GM18873 (cell line): Measurements from ENCODE around the gene ITPR1.

Experiments used
- ATAC-seq: cut with Tn5 transposase; IDR thresholded peaks from one replicate; pipeline ENCODE4 v1.9.1; 2021; ENCODE audit warnings: mild to moderate bottlenecking, moderate library complexity, moderate number of reproducible peaks; ENCODE audit not compliant: unreplicated experiment, low FRiP score

ITPR1 gene

GRCh38 chr3:4672725-4673275 lies 179.7 kb downstream of the ITPR1 start:
- no peak for ATAC-seq

DNA sequence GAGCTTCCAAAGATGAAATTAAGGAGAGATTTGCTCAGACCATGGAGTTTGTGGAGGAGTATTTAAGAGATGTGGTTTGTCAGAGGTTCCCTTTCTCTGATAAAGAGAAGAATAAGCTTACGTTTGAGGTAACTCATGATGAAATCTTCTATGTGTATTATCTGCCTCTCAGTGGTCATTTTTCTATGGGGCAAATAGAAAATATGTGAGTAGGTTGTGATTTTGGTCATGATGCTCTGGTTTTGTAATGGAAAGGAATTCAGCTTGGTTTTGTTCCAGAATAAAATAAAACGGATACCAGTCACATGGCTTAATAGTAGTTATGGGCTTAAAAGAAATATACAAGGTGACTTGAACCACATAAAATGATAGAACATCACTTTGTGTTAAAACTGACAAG lies 181.1 kb downstream of the ITPR1 start:
- ATAC-seq: no peak

GRCh38 chr3:4675704-4676103 lies 182.6 kb downstream of the ITPR1 start:
- no peak for ATAC-seq

- no peak for ATAC-seq
Observed at GRCh38 chr3:4678320-4678719, 185.2 kb downstream of the ITPR1 start.

GRCh38 chr3:4680227-4680691 lies 187.1 kb downstream of the ITPR1 start:
- ATAC-seq: no peak

DNA sequence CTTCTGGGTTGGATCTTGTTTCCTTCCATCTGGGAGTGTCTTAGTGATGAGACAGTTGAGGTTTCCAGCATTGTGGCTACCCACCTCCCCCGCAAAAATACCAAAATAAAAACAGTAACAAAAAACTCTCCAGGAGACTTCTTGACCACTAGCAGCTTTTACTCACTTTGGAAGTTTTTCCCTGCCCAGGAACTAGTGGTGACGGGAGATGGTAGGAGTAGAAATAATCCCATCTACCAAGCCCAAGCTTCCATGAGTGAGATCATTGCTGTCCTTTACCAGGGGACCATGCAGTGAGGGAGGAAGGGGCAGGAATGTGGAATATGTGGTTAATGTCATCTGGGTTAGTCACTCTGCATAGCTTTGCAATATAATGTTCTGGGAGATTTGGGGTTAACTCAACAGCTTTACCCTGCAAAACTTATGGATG lies 187.7 kb downstream of the ITPR1 start:
- ATAC-seq: no peak

GRCh38 chr3:4681301-4681700 lies 188.2 kb downstream of the ITPR1 start:
- no peak for ATAC-seq

GRCh38 chr3:4684117-4684516 lies 191.0 kb downstream of the ITPR1 start:
- no peak for ATAC-seq

DNA sequence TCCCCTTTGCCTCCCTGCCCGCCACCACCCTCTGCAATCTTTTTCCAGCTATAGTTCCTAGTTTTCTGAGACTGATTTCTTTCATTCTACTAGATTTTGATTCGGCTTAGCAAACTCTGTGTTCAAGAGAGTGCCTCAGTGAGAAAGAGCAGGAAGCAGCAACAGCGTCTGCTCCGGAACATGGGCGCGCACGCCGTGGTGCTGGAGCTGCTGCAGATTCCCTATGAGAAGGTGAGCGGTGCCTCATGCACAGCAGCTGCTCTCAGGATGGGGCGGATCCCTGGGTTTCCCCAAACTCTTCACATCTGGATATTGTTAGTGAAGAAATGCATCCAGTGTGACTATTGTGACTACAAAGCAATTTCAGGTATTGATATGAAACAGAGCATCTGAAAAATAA lies 191.8 kb downstream of the ITPR1 start:
- ATAC-seq: no peak

DNA sequence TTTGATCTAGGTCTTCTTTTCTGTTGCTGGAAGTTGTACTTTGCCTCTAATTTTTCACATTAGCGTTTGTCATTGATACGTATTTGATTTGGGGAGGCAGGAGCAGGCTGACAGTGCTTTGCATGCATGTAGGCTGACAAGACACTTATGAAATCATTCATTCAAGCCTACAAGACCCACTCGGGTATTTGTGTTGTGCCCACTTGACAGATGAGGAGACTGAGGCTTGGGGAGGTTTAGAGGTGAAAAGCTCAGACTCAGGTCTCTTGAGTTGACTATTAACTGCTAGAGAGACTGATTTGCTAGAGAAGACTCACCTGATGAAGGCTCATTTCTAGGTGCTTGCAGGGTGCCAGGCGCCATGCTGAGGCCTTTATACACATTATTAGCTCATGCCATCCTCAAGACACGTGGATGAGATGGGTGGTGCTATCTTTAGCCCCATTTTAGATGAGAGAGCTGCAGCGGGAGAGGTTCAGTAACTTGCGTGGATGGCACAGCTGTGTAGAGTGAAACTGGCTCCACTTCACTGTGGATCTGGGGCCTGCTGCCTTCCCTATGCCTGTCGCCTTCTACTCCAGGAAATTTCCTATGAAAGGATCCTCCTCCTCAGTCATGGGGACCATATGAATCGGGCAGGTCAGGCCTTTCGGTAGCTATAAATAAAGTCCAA lies 192.7 kb downstream of the ITPR1 start:
- no peak for ATAC-seq

- ATAC-seq: no peak
Observed at GRCh38 chr3:4686619-4687018, 193.5 kb downstream of the ITPR1 start.

DNA sequence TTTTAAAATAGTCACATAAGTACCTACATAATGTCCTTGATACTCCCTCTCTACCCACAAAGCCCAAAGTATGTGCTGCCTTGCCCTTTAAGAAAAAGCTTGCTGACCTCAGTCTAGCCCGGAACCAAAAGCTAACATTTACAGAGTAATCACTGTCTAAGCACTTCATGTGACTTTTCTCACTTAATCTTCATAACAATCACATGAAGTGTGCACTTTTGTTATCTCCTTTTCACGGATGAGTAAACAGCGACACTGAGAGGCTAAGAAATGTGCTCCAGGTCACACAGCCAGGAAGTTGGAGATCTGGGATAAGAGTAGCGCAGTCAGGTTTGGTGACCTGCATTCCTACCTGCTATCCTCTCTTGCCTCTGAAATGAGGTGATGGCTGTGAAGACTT lies 194.0 kb downstream of the ITPR1 start:
- ATAC-seq: no peak

DNA sequence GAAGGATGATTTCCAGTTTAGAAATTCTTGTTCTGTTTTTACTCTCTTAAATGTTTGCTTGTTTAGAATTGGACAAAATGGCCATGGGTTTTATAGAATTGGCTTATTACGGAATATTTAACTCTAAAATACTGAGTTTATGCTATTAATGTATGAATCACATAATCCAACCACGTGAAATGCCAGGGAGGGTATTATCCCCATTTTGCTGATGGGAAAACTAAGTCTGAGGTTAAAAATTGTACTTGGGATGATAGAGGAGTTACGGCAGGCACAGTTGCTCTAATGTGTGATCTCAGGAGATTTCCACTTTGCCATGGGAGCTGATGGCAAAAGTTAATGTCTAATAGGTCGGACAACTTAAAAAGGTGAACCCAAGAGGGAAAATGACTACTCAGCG lies 194.4 kb downstream of the ITPR1 start:
- no peak for ATAC-seq

DNA sequence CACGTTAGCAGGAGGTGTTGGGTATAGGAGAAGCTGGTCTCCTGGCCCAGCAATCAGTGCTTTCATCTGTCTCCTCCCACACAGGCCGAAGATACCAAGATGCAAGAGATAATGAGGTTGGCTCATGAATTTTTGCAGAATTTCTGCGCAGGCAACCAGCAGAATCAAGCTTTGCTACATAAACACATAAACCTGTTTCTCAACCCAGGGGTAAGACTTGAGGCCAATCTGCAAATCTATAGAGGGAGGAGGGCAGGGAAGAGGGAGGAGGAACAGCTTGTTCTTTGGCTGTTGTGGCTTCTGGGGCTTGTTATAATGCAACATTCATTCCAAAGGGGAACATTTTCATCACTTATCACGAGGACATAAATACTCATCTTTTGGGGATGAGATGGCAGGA lies 195.3 kb downstream of the ITPR1 start:
- no peak for ATAC-seq

- no peak for ATAC-seq
Observed at GRCh38 chr3:4689021-4689420, 195.9 kb downstream of the ITPR1 start.

DNA sequence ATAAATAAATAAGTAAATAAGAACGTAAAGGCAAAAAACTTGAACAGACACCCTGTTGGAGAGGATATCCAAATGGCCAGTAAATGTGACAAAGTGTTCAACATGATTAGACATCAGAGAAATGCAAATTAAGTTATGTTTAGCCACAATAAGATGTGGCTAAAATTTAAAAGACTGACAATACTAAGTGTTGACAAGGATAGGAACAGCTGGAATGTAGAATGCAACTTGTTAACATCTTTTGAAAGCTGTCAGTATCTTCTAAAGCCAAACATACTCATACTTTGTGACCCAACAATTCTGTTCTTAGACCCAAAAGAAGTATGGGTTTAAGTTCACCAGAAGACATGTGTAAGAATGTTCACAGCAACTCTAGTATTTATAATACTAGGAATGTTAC lies 197.1 kb downstream of the ITPR1 start:
- ATAC-seq: no peak

- ATAC-seq: no peak
Observed at GRCh38 chr3:4693620-4694019, 200.5 kb downstream of the ITPR1 start.

DNA sequence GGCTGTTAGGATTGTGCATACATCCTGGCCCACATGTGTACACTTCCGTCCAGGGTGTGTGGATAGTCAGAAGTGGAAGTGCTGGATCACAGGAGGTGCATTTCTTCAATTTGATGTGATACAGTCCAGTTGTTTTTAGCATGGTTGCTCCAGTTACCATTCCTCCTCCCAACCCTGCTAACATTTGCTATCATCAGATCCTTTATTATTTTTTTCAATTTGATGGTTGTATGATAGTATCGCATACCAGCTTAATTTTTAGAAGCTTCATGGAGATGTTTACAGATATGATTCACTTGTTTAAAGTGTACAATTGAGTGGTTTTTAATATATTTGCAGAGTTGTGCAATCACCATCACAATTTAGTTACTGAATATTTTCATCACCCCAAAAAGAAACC lies 202.7 kb downstream of the ITPR1 start:
- no peak for ATAC-seq

DNA sequence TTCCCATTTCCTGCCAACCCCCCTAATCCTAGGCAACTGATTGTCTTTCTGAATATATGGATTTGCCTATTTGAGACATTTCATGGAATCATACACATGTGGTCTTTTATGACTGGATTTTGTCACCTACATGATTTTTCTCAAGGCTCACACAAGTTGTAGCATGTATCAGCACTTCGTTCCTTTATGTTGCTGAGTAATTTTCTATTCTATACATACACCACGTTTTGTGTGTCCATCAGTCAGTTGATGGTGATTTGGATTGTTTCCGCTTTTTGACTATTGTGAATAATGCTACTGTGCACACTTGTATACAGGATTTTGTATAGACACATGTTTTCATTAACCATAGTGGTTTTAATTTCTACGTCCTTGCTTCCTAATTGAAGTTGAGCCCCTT lies 203.1 kb downstream of the ITPR1 start:
- ATAC-seq: no peak

DNA sequence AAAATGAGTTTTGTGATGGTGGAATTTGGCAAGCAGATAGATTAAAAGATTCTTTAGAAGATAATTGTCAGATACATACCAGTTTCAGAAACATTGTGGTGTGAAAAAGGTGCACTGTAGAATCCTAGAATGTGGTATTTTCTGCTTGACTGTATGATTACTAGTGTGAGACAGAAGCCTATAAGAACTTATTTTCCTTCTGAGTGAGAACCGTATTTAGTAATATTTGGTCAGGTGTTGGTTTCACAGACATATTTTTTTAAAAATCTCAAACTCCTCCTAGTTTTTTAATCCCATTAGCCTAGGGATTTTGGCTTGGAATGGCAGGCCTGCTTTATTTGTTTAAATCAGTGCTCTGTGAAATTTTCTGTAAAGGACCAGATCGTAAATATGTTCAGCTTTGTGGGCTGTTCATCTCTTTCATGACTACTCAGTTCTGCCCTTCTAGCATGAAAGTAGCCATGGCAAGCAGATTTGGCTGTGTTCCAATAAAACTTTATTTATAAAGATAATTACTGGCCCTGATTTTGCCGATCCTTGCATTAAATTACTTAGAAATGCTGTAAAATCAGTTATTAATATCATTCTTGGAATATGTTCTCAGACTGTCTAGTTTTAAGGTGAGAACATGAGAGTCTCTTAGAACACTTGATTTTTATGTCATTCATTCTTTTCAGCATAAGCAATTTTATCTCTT lies 205.1 kb downstream of the ITPR1 start:
- no peak for ATAC-seq

DNA sequence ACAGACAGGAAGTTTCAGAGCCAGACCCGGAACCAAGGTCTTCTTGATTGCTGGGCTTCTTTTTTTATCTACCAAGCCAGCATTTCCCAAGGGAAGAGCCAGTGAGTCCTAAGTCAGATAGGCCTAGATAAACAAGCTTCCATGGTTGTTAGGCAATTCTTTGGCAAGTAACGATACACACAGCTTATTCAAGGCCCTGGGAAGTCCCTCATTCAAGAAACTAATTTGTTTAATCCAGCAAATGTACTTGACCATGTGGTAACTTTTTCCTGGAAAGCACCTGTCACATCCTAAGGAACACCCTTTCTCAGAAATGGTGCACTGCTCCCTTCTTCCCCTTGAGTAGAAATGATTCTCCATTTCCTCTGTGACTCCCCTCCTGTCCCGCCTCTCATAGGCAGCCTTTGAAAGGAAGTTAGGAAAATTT lies 209.9 kb downstream of the ITPR1 start:
- ATAC-seq: no peak

GRCh38 chr3:4704552-4704951 lies 211.4 kb downstream of the ITPR1 start:
- no peak for ATAC-seq
